Activated CD8-positive, alpha-beta memory T cell treated with anti-CD3 and anti-CD28 coated beads, Interleukin-2, amount 50 U/mL, for 48 hours (primary cell): Measurements from ENCODE around the gene TMEM255B.

Experiments
- DNase-seq: peaks from one replicate; pipeline ENCODE4 v3.0.0-alpha.2; 2020

TMEM255B gene

DNA sequence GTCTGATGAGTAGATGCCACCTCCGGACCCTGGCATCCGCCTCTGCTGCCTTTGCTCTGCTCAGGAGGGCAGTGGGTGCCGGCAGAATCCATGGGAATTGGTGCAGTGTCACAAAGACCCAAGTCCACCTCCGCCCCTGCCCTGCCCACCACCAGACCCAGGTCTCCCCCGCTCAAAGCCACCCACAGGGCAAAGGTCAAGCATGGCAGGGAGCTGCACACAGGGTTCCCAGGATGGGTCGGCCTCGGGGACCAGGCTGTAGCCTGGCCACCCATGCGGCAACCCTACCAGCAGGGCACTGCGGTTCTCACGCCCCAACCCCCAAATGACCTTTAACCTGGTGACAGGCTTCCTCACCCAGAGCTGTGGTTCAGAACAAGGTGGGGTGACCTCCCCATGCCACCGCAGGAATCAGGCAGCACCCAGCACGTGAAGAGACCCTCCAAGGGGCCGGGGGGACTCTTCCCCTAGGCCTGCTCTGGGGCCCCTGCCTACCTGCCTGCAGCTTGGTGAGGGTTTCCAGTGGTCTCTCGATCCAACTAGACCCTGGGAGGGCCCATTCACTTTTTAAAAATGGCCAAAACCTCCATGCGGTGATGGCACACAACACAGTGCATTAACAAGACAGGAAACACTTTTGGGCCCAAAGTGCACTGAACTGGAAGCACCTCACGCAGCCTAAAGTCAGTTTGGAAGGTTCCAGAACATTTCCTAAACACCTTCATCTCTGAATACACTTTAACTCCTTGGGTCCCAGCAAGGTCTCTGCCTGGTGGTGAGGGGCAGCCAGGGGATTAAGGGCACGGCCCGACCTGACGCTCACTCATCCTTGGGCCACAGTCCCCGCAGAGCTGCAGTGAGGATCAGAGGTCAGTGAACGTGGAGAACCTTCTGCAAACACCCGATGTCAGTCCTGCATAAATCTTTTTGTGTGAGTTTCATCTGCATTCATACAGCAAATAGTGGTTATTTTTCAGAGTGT, 93.8 kb downstream of the TMEM255B start:
- peak; percentile 35 for DNase-seq

DNA sequence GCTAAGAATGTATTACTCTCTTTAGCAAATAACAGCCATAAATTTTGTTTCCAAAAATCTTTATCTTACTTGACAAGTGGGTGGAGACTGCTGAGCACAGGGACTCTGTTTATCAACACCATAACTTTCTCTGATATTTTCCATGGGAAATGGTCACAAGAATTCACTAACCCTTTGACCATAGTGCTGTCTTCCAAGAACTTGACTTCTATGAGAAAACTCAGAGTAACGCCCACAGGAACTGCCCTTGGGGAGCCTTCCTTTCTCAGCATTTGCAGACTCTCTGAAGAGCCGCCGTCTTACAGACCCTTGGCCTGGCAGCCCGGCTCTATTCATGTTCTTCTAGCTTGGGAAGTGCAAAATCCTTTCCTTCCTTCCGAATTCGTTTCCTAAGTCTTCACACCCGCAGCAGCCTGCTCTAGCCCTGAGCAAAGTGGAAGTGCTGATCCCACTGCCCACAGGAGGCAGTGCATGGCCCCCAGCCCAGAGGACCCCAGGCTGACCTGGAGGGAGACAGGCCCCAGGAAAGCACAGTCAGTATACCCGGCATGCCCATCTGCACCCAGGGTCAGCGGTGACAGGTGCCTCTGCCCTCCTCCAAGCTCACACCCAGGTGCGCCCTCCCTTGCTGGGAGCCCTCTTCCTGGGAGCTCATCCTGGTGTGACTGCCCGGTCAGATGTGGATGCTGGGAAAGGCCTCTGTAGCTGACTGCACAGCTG, 94.7 kb downstream of the TMEM255B start:
- no peak for DNase-seq

DNA sequence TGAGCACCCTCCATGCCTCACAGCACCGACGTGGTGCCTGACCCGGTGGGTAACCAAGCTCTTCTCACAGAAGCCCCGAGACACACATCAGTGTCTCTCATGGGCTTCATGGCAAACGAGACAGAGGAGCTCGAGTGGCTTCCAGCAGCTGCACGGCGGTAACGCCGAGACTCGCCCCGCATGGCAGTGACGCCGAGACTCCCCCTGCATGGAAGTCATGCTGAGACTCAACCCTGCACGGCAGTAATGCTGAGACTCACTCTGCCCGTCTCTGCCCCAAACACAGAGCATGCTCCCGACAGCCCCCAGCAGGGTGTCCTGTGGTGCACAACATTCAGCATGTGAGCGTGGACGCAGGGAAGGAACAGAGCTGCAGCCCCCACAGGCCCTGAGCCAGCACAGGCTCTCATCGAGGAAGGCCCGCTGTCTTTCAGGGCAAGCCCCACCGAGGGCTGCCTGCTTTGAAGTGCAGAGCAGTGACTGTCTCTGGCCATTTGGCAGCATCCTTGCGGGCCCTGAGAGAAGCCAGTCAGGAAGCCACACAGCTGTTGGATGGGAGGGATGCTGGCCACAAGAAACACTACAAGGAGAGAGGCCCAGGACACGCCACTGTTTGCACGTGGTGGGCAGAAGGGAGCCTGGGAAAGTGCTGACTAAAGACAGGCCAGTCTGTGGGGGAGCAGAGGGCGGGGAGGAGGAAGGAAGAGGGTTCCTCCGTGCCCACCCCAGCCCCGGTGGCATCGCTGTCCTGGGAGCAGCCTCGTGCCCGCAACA, 95.4 kb downstream of the TMEM255B start:
- DNase-seq = peak; percentile 52

DNA sequence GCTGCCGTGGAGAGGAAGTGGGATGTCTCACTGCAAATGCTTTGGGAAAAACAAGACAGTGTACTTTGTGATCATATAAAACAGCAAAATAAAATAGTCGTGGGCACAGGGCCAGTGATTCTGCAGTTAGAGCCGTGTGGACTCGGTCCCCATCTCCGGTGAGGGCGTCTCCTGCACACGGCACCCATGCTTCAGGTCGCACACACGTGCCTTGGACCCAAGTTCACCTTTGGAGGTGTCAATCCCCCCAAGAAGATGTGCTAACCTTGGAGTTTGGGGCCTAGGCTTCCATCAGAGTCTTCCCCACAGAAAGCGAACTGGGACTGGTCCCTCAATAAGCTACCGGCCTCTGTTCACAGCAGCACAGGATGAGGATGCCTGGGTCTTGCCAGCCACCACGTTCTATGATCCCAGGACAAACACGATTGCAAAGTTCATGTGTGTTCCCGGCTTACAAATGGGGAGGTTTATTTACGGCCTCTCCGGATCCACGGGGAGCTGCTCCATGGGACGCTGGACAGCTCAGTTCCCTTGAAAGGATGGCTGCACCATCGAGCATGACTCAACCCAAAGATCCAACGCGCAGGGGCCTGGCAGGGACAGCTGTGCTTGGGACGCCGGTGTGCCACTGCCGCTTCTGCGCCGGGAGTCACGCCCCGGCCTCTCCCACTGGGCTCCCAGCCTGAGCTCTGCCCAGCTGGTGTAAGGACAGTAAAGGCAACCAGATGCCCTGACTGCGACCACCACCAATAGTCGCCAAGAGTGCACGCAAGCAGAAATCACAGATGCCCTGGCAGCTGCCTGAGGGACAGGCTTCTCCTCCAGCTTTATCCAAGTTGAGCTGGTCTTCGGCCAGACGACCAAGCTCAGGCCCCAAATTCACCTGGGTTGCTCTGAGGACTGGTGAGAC, 96.2 kb downstream of the TMEM255B start:
- peak; percentile 47 for DNase-seq

DNA sequence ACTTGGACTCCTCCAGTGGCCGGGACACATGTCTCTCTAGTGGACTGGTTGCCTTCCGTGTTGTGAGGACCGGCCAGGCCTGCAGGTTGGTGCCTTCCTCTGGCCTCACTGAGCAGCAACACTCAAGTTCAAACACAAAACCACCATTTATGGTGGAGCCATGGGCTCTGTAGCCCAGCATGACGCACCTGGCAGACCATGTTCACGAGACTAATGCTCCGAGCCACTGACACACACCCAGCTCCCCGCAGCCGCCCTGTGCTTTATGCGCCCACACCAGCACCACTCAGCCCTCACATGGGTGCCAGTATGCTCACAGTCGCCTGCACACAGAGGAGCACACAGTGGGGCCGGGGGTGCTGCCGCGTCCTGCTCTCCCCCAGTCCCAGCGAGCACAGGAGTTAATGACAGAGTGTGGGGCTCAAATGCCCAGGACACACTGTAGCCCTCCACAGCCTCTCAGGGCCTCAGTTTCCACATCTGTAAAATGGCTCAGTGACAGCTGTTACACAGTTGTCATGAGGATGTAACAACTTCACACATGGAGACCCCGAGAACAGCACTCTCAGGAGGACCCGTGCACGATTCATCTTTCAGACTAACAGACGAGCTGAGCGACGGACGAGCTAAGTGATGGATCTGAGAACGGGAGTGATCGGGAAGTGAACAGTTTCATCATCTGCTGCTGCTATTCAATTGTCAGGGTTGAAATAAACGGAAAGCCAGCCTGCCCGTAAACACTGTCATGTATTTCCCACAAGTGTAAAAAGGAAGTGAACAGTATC, 97.1 kb downstream of the TMEM255B start:
- peak; percentile 35 for DNase-seq

DNA sequence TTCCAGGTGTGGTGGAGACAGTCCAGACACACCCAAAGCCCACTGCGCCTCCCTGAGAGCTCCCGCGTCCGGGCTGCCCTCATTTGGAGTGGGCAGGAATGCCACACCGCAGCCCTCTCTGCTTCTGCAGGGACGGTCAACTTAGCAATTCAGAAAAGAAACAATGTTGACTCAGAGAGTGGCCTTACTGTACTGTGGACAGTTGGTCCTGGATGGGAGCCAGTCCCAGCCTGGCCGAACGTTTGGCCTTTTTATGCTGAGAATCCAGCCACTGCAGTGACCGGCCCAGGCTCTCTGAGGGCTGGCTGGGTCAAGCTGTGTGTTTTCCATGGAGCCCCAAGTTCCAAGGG, 97.7 kb downstream of the TMEM255B start:
- DNase-seq = no peak

DNA sequence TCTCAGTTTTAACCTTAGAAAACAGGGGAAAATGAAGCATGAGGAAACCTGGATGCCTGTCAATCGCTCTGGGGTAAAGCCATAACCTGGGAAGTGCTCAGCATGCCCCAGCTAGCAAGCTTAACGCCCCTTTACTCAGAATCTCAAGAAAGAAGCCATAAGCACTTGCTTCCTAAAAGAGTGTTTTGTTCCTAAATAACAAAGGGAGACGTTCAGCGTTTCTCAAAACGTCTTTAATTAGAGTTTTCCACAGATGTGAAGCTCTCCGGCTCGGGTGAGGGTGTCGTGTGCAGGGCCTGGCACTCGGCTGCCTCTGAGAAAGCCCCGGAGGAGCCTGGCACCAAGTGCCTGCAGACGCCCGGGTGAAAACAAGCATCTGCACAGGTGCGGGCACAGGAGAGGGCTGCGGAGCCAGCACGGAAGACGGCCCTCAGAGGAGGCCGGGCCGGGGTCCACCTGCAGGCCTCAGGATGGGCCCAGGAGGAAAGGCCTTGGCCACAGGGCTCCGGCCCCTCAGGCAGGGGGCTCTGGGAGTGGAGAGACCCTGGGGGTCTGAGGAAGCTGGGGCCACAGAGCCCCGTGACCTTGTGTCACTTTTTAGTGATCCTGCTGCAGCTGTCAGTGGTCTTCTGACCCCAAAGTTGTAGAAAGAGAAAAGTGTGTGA, 98.6 kb downstream of the TMEM255B start:
- no peak for DNase-seq

DNA sequence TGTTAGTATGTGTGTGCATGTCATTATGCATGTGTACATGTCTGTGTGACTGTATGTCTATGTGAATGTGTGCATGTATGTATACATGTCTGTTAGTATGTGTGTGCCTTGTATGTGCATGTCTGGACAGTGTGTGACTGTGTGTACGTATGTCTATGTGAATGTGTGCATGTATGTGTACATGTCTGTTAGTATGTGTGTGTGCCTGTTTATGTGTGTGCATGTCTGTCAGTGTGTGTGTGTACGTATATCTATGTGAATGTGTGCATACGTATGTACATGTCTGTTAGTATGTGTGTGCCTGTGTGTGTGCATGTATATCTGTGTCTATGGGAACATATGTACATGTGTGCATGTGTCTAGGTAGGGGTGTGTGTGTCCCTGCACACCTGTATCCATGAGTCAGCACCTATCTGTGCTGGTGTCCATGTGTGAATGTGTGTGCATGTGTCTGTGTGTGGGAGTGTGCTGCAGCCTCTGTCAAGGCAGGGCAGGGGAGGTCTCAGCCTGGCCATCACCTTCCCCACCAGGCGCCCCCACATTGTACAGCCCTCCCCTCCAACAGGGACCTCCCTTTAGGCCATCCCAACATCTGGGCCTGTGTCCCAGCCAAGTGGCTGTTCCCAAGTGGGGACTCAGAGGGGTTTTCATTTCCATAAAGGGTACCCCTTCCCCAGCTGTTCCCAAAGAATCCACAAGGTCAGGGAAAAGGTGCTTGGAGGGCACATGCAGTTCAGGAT, 100.5 kb downstream of the TMEM255B start:
- DNase-seq = peak; percentile 25

DNA sequence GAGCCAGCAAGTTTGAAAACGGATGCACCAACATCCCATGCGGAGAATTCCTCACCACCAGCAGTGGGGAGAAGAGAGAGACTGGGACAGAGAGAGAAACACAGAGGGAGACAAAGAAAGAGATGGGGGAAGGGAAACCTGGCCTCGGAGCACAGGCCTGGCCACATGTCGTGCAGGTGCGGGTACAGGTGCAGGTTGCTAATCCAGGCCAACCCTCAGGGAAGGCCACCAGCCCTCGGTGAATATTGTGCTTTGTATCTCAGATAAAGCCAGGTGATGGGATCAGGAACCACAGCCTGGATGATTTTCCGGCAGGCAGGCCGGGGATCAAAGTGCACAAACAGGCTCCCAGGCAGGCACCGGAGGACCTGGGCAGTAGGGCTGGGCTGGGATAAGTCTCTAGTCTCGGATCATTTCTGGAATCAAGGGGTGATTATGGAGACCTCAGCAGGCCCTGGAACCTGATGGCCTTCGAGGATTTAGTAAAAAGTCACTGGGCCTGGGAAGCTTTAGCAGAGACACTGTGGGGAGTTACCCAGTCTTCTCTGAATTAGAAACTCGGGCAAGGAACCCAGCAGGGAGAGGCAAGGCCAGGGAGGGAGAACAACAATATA, 101.1 kb downstream of the TMEM255B start:
- DNase-seq = peak; percentile 13

DNA sequence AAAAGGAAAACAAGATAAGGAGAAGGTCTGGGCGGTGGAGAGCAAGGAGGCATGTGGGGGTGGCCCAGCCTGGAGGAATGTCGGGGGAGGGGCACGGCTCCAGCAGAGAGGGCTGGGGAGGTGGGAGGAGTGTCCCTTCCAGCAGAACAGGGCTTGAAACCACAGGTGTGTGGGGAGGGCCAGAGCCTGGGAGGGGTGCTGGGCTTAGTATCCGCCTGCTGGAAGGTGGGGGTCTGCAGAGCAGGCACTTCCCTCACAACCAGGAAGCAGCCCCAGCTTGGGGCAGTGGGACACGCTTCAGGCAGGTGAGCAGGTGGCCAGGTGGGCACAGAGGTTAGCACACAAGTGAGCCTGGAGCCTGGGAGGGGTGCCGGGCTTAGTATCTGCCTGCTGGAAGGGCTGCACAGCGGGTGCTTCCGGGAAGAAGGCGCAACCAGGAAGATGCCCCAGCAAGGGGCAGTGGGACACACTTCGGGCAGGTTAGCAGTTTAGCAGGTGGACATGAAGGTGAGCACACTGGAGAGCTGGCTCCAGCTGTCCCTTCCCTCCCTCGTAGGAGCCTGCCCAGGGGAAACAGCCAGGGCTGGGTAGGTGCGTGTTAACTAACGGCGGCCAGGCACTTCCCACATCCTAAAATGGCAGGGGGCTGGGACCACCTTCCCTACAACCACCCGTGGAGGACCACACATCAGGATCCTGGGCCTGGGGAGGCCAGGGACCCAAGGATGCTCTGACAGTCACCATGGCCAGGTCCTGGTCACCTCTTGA, 101.8 kb downstream of the TMEM255B start:
- DNase-seq = peak; percentile 43

DNA sequence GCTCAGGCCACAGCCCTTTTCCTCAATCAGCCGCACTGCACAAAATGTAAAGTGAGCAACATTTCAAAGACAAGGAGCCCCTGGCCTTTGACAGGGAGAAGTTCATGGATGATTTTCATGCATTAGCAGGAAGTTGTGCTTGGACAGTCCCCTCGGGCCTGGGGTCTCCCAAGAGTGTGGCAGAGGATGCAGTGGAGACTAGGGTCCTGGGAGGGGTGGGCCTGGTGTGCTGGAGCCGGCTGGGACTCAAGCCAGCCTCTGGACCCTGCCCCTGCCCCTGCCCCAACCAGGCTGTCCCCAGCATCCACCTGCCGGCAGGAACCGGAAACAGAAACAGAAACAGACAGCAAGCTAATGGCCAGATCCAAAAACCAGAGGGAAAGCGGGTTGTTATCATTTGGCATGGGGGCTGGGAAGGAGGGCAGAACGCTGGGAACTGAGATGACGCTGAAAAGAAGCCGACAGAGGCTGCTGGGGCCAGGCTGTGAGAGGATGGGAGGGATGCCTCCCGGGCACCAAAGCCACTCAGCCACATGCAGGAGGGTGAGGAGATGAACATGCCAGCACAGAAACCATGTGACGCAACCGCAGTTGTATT, 102.5 kb downstream of the TMEM255B start:
- DNase-seq = peak; percentile 35

DNA sequence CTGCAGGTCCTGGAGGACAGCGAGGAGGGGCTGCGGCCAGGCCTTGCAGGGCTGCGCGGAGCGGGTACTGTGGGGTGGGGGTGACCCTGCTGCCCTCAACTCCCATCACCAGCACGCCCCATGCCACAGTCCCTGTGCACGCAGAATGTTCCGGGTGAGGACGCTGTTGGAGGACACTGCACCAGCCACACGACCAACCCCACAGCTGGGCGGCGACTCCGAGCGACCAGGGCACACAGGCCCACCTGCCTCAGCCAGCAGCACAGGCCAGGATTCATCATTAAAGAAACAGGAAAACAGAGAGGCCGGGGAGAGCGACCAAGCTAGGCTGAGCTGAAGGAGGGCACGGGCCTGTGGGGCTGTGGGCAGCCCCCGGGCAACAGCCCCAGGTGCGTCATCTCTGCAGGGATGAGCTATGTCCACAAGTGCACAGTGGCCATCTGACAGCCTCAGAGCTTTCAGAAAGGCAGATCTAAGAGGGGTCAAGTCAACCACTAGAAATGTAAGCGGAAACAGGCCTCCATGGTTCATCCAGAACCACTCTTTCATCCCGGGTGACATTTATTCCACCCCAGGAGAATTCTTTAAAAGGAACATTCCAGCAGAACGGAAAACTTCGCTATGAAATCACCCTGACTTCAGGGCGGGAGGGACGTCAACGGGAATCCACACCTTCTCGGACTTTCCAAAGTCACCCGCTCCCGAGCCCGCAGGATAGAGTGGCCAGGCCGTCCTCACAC, 103.3 kb downstream of the TMEM255B start:
- peak; percentile 44 for DNase-seq

DNA sequence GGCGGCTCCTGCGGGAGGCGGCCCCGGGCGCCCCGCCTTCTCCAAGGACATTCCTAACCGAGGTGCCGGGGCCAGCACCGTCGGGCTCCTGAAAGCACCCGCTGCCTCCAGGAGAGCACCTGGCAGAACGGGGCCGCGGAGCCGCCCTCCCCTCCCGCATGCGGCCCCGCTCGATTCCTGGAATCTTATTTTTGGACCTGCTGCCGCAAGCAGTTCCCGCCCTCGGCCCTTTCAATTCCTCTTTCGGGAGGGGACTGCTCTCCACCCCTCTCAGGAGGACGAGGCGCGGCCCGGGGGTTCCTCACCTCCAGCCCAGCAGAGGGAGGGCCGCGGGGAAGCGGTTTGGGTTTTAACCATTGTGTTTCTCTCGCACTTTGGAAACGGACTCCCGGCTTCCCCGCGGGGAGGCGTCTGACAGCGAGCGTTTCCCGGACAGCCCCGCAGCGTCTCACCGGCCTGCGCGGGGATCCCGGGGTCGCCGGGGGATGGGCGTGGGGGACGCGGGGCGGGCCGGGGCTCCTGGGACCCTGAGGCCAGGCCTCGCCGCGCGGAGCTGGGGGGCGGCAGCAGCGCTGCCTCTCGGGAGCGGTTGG, 104.0 kb downstream of the TMEM255B start:
- peak; percentile 63 for DNase-seq

DNA sequence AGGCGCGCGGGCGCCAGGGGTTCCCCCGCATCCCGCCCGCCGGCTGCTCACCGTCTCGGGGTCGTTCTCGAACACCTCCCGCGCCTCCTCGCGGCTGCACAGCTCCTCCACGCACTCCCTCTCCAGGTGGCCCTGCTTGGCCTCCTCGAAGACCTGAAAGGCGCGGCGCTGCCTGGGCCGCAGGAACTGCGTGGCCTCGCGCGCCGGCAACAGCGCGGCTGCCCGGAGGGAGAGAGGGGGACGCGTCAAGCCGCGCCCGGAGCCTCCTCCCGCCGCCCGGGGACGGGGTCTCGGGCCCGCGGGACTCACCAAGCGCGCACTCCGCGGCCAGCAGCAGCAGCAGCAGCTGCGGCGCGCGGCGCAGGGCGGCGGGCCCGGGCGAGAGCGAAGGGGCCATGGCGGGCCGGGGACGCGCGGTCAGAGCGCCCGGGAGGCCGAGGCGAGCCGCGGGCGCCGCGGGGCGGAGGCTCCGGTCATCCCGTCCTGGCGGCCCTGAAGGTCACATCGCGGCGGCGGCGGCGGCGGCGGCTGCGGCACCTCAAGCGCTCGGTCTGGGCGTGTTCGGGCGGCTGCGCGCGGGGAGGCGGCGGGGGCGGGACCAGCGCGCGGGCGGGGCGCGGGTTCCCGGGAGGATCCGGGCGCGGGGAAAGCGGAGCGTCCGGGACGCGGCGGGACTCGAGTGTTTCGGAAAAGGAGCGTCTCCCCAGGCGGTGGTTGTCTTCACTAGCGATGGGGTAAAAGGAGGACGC, 104.7 kb downstream of the TMEM255B start, which contains the start of gene GAS6:
Gene GAS6 (minus strand): TSS at position 553 of the 749 bp plus-strand sequence. CDS start 156 bp downstream, at position 397.
- DNase-seq = peak; percentile 63

DNA sequence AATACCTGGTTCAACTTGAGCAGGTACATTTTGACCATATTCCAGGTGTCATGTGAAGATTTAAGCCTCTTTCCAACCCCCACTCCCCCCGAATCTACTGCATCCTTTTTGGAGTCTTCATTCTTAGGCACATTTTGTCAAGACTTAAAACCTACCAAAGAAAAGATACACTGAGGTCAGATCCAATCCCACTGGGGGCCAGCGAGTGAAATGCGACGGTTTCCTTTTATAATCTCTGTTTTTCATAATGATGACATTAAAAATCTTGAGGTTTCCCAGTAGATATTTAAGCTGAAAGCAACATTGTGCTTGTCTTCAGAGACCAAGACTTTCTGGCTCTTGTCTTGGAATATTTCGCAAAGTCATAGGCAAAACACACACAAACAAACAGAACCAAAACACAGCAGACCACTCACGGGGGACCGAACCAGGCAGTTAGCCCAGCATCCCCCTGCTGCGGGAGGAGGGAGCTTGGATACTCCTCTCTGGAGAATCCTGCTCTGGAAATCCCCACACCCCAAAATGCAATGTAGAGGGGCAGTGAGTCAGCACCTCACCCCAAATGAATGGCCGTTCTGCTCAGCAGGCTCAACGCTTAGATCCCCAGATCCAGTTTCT, 105.4 kb downstream of the TMEM255B start:
- peak; percentile 43 for DNase-seq

DNA sequence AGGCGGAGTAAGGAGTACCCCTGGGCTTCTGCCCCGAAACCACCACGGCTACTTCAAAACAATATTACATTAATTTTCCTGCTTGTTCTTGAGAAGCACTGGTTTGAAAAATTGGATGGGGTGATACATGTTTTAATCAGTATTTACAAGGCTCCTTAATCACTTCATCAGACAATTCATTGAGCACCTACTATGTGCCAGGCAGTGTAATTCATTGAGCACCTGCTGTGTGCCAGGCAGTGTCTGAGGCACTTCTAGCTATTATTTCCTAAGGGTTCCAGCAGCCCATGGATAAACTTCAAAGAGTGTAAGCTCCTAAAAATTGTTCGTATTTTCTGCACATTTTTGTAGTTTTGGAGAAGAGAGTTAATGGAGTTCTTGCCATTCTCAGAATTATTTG, 106.4 kb downstream of the TMEM255B start:
- DNase-seq = no peak
